HG02884 (cell line): ENCODE data around the gene CDH4.

Experiments used
- ATAC-seq: cut with Tn5 transposase; IDR thresholded peaks from one replicate; pipeline ENCODE4 v1.9.1; 2021; ENCODE audit warnings: mild to moderate bottlenecking, moderate library complexity; ENCODE audit not compliant: unreplicated experiment

Gene CDH4

DNA sequence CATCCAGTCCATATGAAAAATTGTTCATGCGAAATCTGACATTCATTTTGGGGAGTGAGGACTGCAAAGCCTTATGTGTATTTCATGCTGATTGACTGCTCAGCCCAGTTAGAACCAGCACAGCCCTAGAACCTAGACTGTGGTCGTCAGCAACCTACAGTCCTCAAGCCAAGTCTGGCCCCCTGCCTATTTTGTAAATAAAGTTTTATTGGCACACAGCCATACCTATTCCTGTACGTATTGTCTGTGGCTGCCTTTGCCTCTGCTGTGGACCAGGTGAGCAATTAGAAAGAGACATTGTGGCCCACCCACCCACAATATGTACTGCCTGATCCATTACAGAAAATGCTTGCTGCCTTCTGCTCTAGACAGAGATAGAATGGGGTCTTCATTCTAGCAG, 422.6 kb downstream of the CDH4 start:
- ATAC-seq, result no peak

GRCh38 chr20:61677928-61678327, 425.9 kb downstream of the CDH4 start:
- ATAC-seq, result no peak

DNA sequence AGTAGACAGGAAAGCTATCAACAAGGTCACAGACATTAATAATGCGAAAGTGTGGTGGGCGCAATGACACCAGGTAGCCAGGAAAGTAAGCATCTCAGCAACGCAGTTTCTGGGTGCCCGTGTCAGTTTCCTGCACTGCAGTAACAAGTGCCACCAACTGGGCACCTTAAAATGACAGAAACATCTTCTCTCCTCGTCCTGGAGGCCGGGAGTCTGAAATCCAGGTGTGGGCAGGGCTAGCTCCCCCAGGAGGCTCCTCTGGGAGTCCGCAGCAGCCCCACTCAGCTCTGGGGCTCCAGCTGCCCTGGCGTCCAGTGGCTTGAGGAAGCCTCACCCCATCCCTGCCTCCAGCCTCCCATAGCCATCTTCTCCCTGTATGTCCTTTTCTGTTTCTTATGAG, 426.4 kb downstream of the CDH4 start:
- no peak for ATAC-seq

DNA sequence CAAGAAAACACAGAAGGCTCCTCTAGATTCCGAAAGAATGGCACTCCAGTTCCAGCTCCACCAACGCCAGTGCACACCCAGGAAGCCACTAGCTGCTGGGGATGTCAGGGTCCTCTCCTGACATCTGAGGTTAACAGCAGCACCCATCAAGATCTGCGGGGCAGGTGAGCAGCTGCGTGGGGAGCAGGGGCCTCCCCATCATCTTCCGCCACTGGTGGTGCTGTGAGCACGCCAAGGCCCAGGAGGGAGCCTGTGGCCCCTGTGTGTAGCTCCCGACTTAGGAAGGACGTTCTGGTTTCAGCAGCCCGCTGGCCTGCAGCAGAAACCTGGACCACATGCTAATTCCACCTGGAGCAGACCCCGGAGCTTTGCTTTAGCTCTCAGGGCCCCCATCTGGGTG, 427.4 kb downstream of the CDH4 start:
- ATAC-seq, result no peak

DNA sequence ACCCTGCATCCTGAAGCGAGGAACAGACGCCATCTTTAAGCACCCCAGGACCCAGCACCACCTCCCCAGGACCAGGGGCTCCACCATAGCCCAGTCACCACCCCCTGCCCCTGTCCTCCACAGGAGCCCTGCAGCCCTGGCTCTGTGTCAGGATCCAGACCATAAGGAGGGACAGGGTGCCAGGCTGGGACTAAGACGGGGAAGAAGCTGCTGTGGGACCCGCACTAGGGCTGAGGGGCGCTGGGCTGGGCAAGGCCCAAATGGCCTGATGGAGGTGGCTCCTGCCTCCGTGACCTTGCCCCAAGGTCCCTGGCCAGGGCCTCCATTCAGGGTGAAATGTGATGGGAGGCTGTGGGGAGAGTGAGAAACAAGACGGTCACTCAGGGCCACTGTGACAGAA, 428.0 kb downstream of the CDH4 start:
- no peak for ATAC-seq

GRCh38 chr20:61682114-61682995, 430.3 kb downstream of the CDH4 start:
- no peak for ATAC-seq

GRCh38 chr20:61682996-61683681, 431.1 kb downstream of the CDH4 start:
- no peak for ATAC-seq

GRCh38 chr20:61683721-61684120, 431.7 kb downstream of the CDH4 start:
- ATAC-seq, result no peak

GRCh38 chr20:61684136-61684535, 432.1 kb downstream of the CDH4 start:
- no peak for ATAC-seq

DNA sequence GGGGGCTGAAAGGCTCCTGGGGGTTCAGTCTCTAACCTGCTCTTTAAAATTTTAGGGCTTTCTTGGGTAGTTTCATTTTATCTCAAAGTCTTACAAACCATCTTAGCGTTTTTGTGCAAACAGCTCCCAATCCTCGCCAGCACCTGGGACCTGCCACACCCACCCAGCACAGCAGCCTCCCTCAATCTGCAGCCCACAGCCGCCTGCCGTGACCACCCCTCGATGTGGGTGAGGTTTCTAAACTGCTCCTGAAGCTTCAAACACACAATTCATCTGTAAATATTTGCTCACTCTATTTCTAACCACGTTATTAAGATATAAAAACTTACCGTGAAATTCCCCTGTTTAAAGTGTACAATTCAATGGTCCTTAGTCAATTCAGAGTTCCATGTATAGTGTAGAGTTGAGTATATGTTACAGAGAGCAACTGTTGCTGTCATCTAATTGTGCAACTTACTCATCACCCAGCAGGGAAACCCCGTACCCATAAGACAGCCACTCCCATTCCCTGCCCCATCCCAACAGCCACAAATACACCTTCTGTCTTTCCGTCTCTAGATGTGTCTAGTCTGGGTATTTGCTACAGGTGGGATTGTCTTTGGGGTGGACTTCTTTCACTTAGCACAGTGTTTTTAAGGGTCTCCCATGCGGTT, 432.6 kb downstream of the CDH4 start:
- no peak for ATAC-seq

DNA sequence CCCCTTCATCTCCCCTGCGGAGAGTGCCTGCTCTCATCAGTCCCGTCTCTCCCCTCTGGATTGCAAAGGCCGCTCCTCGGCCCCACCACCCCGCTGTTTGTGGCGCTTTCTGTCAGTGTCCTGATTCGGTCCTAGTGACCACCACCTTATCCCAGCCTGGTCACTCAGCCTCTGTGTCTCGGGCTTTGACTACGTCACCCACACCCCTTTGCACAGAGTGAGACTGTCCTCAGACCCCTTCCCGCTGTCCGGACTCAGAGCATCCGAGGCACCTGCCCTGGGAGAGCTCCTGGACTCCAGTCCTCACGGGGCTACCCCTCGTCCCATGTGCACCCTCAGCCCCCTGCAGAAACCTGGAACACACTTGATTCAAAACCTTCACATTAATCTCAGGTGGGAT, 433.4 kb downstream of the CDH4 start:
- ATAC-seq, result no peak

DNA sequence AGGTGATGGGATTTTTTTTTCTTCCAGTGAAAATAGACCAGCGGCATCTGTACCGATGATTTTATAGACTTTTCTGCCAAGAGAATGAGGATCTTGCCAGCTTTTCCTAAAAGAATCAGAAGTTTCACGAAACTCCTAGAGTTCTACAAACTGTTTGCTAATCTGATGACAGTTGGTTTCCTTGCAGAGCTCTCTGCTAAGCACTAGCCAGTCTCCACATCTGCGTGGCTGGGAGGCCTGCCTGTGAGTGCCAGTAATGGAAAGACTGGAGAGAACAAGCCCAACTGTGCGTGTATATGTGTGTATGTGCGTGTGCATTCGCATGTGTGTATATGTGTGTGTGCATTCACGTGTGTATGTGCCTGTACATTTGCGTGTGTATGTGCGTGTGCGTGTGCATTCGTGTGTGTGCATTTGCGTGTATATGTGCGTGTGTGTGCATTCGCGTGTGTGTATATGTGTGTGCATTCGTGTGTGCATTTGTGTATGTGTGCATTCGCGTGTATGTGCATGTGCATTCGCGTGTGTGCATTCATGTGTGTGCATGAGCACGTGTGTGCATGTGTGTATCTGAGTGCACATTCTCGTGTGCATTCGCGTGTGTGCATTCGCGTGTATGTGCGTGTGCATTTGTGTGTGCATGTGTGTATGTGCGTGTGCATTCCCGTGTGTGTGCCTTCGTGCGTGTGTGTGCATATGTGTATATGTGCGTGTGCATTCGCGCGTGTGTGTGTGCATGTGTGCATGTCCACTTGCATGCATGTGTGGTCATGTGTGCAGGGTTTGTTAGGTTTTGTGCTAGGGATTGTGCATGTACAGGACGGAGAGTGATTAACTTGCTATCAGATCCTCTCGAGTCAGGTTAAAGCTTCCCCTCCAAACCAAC, 434.2 kb downstream of the CDH4 start:
- no peak for ATAC-seq

DNA sequence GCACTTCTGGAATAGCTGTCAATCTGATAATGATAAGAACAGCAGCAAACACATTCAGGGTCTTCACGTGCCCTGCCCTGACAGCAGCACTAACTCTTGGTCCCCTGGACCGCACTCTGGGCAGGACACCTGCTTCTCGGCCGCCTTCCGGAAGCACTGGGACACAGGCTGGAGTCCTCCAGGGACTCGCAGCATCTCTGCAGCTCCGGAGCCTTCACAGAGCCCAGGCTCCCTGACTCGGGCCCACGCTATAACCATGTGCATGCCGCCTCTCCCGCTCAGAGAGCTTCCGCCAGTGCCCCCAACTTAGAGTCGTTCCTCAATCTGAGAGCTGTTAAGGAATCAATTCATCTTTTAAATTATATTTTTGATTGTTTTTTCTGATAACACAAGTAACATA, 436.4 kb downstream of the CDH4 start:
- no peak for ATAC-seq

GRCh38 chr20:61690150-61690549, 438.1 kb downstream of the CDH4 start:
- no peak for ATAC-seq

GRCh38 chr20:61690993-61691838, 439.2 kb downstream of the CDH4 start:
- no peak for ATAC-seq

DNA sequence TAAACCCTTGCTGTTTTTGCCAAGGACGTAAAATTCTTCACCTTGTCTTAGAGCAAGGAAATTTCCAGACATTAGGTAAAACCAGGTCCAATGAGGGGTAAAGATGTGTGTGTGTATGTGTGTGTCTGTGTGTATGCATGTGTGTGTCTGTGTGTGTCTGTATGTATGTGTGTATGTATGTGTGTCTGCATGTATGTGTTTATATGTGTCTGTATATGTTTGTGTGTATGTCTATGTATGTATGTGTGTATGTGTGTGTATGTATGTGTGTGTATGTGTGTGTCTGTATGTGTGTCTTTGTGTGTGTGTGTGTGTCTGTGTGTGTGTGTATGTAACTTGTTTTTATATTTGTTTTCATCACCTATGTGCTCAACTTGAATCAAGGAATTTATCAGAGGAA, 439.9 kb downstream of the CDH4 start:
- no peak for ATAC-seq

DNA sequence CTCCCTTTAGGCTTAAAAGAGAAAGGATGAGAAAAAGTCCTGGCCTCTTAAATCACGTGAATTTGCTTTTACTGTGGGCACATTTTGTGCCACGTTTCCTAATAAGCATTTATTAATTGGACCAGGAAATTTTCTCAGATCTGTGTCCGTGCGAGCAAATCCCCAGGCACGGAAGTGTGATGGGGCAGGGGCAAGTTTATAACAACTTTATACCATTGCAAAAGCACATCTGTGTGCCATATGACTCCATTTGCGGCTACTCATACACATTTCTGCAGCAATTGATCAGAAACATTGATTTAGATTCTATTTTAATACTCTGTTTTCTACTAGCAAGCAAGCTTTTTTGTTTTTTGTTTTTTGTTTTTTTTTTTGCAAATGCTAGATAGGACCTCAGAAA, 440.4 kb downstream of the CDH4 start:
- ATAC-seq, result no peak

- ATAC-seq, result no peak
These were observed 441.1 kb downstream of the CDH4 start for GRCh38 chr20:61693055-61693600.

GRCh38 chr20:61694682-61695081, 442.6 kb downstream of the CDH4 start:
- no peak for ATAC-seq

- ATAC-seq, result no peak
These were observed 443.7 kb downstream of the CDH4 start for GRCh38 chr20:61695741-61696140.
